BE2C (cell line): ENCODE measurements around the gene NRXN3.

Source experiments
- DNase-seq: peaks from one replicate; pipeline ENCODE4 v3.0.0-alpha.2; 2020
- H3K27me3 ChIP-seq: fragments of 250-450 bp; sonication (Bioruptor Pico); 2 replicates; pipeline ENCODE4 v1.5.1; 2020; ENCODE audit warnings: mild to moderate bottlenecking
- H3K36me3 ChIP-seq: fragments of 250-450 bp; sonication (Bioruptor Pico); 2 replicates; pipeline ENCODE4 v1.5.1; 2020; ENCODE audit warnings: mild to moderate bottlenecking
- H3K4me1 ChIP-seq: fragments of 250-450 bp; sonication (Bioruptor Pico); 2 replicates; pipeline ENCODE4 v1.5.1; 2020
- H3K4me3 ChIP-seq: 2 replicates; pipeline ENCODE4 v1.5.1; 2011; ENCODE audit warnings: low read depth, low read length
- H3K9me3 ChIP-seq: fragments of 250-450 bp; sonication (Bioruptor Pico); 2 replicates; pipeline ENCODE4 v1.5.1; 2020
- CTCF ChIP-seq: IDR thresholded peaks from 2 replicates; pipeline ENCODE4 v1.5.1; 2012; ENCODE audit warnings: mild to moderate bottlenecking, low read depth, low read length

NRXN3 gene

GRCh38 chr14:79693935-79694334, 1523.8 kb downstream of the NRXN3 start:
- no peaks in the 10 kb centered on the region; the same call in 1 of the 2 replicates for H3K9me3 ChIP-seq
- no peaks in the 10 kb centered on the region for H3K4me1 ChIP-seq
- H3K27me3 ChIP-seq: no peaks in the 10 kb centered on the region
- no peak overlapping the region for H3K4me3 ChIP-seq
- TF ChIP-seq CTCF: no peak
- H3K36me3 ChIP-seq: no peaks in the 10 kb centered on the region
- DNase-seq: no peak

- Histone ChIP-seq H3K27me3 (no peaks in the 10 kb centered on the region), H3K4me1 (no peaks in the 10 kb centered on the region), H3K9me3 (no peaks in the 10 kb centered on the region; the same call in 1 of the 2 replicates), H3K4me3 (no peak overlapping the region), H3K36me3 (no peaks in the 10 kb centered on the region)
- no peak for DNase-seq
- TF ChIP-seq CTCF: no peak
Observed at GRCh38 chr14:79695307-79695706, 1525.1 kb downstream of the NRXN3 start.

GRCh38 chr14:79698298-79698711, 1528.1 kb downstream of the NRXN3 start:
- Histone ChIP-seq H3K4me3 (no peak overlapping the region), H3K4me1 (no peaks in the 10 kb centered on the region), H3K9me3 (no peaks in the 10 kb centered on the region; the same call in 1 of the 2 replicates), H3K36me3 (no peaks in the 10 kb centered on the region), H3K27me3 (no peaks in the 10 kb centered on the region)
- DNase-seq: no peak
- no peak for TF ChIP-seq CTCF

DNA sequence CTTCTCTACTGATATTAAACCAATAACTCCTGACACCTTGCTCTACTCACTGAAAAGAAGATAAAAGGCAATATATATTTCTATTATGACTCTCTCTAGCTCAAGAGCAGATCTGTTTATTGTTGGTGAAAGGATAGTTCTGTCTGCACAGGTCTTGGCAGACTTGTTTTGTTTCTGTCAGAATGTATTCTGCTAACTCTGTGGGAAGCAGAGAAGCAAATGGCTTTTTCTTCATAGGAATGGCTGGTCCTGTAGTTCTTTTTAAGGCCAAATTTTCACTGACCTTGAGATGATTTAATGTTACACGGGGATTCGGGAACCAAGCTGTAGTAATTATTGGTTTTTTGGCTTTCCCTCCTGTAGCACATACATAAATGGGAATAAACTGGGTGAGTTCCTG, 1529.0 kb downstream of the NRXN3 start:
- Histone ChIP-seq H3K9me3 (no peaks in the 10 kb centered on the region; the same call in 1 of the 2 replicates), H3K27me3 (no peaks in the 10 kb centered on the region), H3K4me3 (no peak overlapping the region), H3K4me1 (no peaks in the 10 kb centered on the region), H3K36me3 (no peaks in the 10 kb centered on the region)
- no peak for TF ChIP-seq CTCF
- DNase-seq: no peak

DNA sequence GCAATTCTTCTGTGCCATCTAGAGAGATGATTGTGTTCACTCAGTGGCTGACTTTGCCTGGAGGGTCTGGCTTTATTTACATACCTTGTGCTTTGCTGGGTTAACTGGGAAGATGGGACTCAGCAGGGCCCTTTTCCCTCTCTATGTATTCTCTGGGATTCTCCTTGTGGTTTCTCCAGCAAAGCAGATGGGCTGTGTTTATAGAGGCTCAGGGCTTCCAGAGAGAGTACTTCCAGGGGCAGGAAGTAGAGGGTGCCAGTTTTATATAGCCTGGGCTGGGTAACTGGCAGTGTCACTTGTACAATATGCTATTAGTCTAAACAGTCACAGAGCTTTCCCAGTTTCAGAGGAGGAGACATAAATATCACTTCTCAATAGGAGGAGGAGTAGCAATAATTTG, 1531.2 kb downstream of the NRXN3 start:
- DNase-seq: no peak
- Histone ChIP-seq H3K4me1 (no peaks in the 10 kb centered on the region), H3K36me3 (no peaks in the 10 kb centered on the region), H3K9me3 (no peaks in the 10 kb centered on the region; the same call in 1 of the 2 replicates), H3K4me3 (no peak overlapping the region), H3K27me3 (no peaks in the 10 kb centered on the region)
- TF ChIP-seq CTCF: no peak

DNA sequence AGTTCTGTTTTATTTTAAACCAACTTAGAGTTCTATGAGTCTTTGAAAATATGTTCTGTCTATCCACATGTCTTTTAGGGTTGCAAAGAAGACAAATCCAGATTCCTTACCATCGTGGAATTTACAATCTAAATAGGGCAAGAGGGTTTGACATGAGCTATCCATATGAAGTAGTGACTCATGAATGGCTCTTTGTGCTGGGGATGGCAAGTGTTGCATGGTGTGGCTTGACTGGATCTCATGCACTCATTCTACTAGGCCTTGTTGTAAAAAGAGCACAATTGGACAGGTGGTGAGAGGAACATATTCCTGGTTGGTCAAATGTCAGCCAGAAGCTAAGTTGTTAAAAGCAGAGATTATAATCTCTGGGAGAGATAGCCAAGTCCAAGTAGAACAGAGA, 1532.0 kb downstream of the NRXN3 start:
- no peaks in the 10 kb centered on the region for H3K4me1 ChIP-seq
- no peaks in the 10 kb centered on the region for H3K27me3 ChIP-seq
- no peak for DNase-seq
- no peak for TF ChIP-seq CTCF
- H3K36me3 ChIP-seq: no peaks in the 10 kb centered on the region
- H3K9me3 ChIP-seq: no peaks in the 10 kb centered on the region; the same call in 1 of the 2 replicates
- no peak overlapping the region for H3K4me3 ChIP-seq
